ENCODE results near the gene TSPAN33. TPM values are rescaled to one million over a fixed set of nuclear protein-coding genes. Genes with fewer than 3 reads are reported as not detected.

Gene TSPAN33
- total RNA-seq (2022; extraction: Qiagen RNA extraction; ENCODE audit: low read depth), result 4.6 to 6.8 TPM (median 6.5 TPM) in 5 replicates

GRCh38 chr7:129144095-129144833 lies at the start of gene TSPAN33:
TSS of gene TSPAN33 (plus strand) at chr7:129144707. CDS start at chr7:129144981, 274 bp downstream.

GRCh38 chr7:129188372-129188891 lies 43.9 kb downstream of the TSPAN33 start, which contains the start of gene SMO:
TSS of gene SMO (plus strand) at chr7:129188633. CDS start at chr7:129189152, 519 bp downstream.

Other genes starting within 250 kb of the TSPAN33 start
- 0.09 to 0.18 TPM (median 0.14 TPM) in 5 replicates for gene KCP, start 234.0 kb upstream of the TSPAN33 start, total RNA-seq (2022; extraction: Qiagen RNA extraction; ENCODE audit: low read depth)
- 12.5 to 15.9 TPM (median 14.1 TPM) in 5 replicates for gene IRF5, start 206.8 kb upstream of the TSPAN33 start, total RNA-seq (2022; extraction: Qiagen RNA extraction; ENCODE audit: low read depth)
- gene TNPO3, start 89.6 kb upstream of the TSPAN33 start, total RNA-seq (2022; extraction: Qiagen RNA extraction; ENCODE audit: low read depth), result 38.8 to 42.8 TPM (median 42.3 TPM) in 5 replicates
- 11.5 to 16.2 TPM (median 13.6 TPM) in 5 replicates for gene SMO, start 43.9 kb downstream of the TSPAN33 start, total RNA-seq (2022; extraction: Qiagen RNA extraction; ENCODE audit: low read depth)
- 4.8 to 6.5 TPM (median 5.9 TPM) in 5 replicates for gene AHCYL2, start 80.3 kb downstream of the TSPAN33 start, total RNA-seq (2022; extraction: Qiagen RNA extraction; ENCODE audit: low read depth)

Measured in A549 treated with GW870086 at 1 μM for 4 hours (cell line).